BLaER1 (cell line): ENCODE measurements around the gene APBB1IP.
"Not testable (repeated sequence)": the region's sequence is repeated elsewhere in the genome, so short reads cannot be mapped to it uniquely, and the experiment has no call there.

ENCODE experiments used
- H3K27ac ChIP-seq: shearing (Covaris generic); formaldehyde crosslinking; 2 replicates; pipeline ENCODE4 v1.8.1; 2022
- H3K27me3 ChIP-seq: shearing (Covaris generic); formaldehyde crosslinking; 2 replicates; pipeline ENCODE4 v1.8.1; 2022
- H3K36me3 ChIP-seq: shearing (Covaris generic); formaldehyde crosslinking; 2 replicates; pipeline ENCODE4 v1.8.1; 2022
- H3K4me1 ChIP-seq: shearing (Covaris generic); formaldehyde crosslinking; 2 replicates; pipeline ENCODE4 v1.8.1; 2022
- H3K4me2 ChIP-seq: shearing (Covaris generic); formaldehyde crosslinking; 2 replicates; pipeline ENCODE4 v1.8.1; 2022
- H3K4me3 ChIP-seq: shearing (Covaris generic); formaldehyde crosslinking; 2 replicates; pipeline ENCODE4 v1.8.1; 2022
- H3K9ac ChIP-seq: shearing (Covaris generic); formaldehyde crosslinking; 2 replicates; pipeline ENCODE4 v1.8.1; 2022
- H3K9me3 ChIP-seq: shearing (Covaris generic); formaldehyde crosslinking; 2 replicates; pipeline ENCODE4 v1.8.1; 2022
- H4K20me1 ChIP-seq: shearing (Covaris generic); formaldehyde crosslinking; 2 replicates; pipeline ENCODE4 v1.8.1; 2022
- Cebpa-rat ChIP-seq: shearing (Covaris generic); IDR thresholded peaks from 2 replicates; pipeline ENCODE4 v1.8.1; 2022

Gene APBB1IP

GRCh38 chr10:26485150-26485941 is 47.2 kb downstream of the APBB1IP start:
- Histone ChIP-seq H3K4me3 (no peak overlapping the region), H3K4me1 (peaks cover 64% of the 10 kb centered on the region), H3K36me3 (peaks cover 67% of the 10 kb centered on the region), H3K9me3 (no peaks in the 10 kb centered on the region), H3K9ac (no peak overlapping the region), H3K4me2 (no peak overlapping the region), H3K27me3 (no peaks in the 10 kb centered on the region), H3K27ac (no peak overlapping the region), H4K20me1 (peaks cover 100% of the 10 kb centered on the region)
- no peak for TF ChIP-seq Cebpa-rat

- H3K36me3 ChIP-seq: peaks cover 73% of the 10 kb centered on the region
- H3K4me3 ChIP-seq: no peak overlapping the region
- TF ChIP-seq Cebpa-rat: no peak
- no peak overlapping the region for H3K9ac ChIP-seq
- no peaks in the 10 kb centered on the region for H3K9me3 ChIP-seq
- H3K27ac ChIP-seq: peak overlapping the region; percentile 1; the same call in 1 of the 2 replicates
- H4K20me1 ChIP-seq: peaks cover 100% of the 10 kb centered on the region
- peaks cover 54% of the 10 kb centered on the region for H3K4me1 ChIP-seq
- H3K4me2 ChIP-seq: no peak overlapping the region
- no peaks in the 10 kb centered on the region for H3K27me3 ChIP-seq
These were observed 48.2 kb downstream of the APBB1IP start for GRCh38 chr10:26486304-26486703.

DNA sequence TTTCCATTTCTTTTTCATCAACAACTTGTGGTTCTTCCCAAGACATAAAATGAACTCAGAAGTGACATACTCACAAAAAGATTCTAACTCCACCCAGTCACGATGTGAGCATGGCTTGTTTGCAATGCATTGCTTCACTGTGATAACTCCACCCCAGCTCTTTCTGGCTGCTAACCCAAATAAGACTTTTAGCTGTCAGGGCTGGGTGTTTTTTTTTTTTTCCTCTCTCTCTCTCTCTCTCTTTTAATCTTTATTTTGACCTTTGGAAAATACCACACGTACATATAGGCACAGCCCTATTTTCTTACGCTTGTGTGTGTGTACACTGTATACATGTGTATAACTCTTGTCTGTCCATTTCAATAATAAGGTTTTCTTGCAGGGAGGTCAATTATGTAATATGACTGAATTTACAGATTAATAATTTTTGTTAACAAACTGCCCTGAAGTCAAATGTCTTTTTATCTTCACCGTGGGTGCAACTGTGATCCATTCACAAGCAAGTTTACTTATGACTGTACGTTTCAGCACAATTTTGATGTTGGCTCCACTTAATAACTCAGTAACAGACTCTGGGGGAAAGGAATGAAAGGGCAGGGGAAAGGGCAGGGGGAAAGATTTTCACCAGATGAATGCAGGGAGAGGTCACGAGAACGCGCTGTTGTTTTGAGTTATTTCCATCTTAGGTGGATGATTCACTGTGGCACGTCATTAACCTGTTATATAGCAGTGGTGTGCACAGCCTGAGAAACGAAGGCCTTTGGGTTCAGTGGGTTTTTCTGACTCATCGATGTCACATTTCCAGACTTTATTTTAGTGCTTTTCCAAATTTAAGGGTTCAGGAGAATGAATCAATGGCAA is 49.1 kb downstream of the APBB1IP start:
- H3K4me3 ChIP-seq: no peak overlapping the region
- no peak overlapping the region for H3K9ac ChIP-seq
- H3K4me2 ChIP-seq: no peak overlapping the region
- 0 out of 2 replicates have a peak overlapping the region, but pooled peaks have one; percentile 1 for H3K27ac ChIP-seq
- H4K20me1 ChIP-seq: peaks cover 100% of the 10 kb centered on the region
- H3K36me3 ChIP-seq: peaks cover 82% of the 10 kb centered on the region
- peaks cover 45% of the 10 kb centered on the region for H3K4me1 ChIP-seq
- TF ChIP-seq Cebpa-rat: no peak
- H3K9me3 ChIP-seq: no peaks in the 10 kb centered on the region
- H3K27me3 ChIP-seq: no peaks in the 10 kb centered on the region

- Histone ChIP-seq H3K27me3 (no peaks in the 10 kb centered on the region), H3K4me3 (no peak overlapping the region), H3K4me2 (no peak overlapping the region), H3K27ac (no peak overlapping the region), H4K20me1 (peaks cover 100% of the 10 kb centered on the region), H3K9me3 (no peaks in the 10 kb centered on the region), H3K36me3 (peaks cover 90% of the 10 kb centered on the region), H3K9ac (no peak overlapping the region), H3K4me1 (peaks cover 34% of the 10 kb centered on the region)
- no peak for TF ChIP-seq Cebpa-rat
These were observed 50.2 kb downstream of the APBB1IP start for GRCh38 chr10:26488344-26488743.

- H3K36me3 ChIP-seq: peaks cover 92% of the 10 kb centered on the region
- no peak overlapping the region for H3K27ac ChIP-seq
- no peak overlapping the region for H3K9ac ChIP-seq
- peaks cover 100% of the 10 kb centered on the region for H4K20me1 ChIP-seq
- no peaks in the 10 kb centered on the region for H3K27me3 ChIP-seq
- no peaks in the 10 kb centered on the region for H3K9me3 ChIP-seq
- H3K4me3 ChIP-seq: no peak overlapping the region
- H3K4me1 ChIP-seq: peaks cover 27% of the 10 kb centered on the region; the same call in 1 of the 2 replicates
- no peak for TF ChIP-seq Cebpa-rat
- no peak overlapping the region for H3K4me2 ChIP-seq
These were observed 50.9 kb downstream of the APBB1IP start for GRCh38 chr10:26489081-26489480.

- peaks cover 100% of the 10 kb centered on the region for H4K20me1 ChIP-seq
- H3K4me3 ChIP-seq: not testable (repeated sequence)
These were observed 52.2 kb downstream of the APBB1IP start for GRCh38 chr10:26490367-26490766.

DNA sequence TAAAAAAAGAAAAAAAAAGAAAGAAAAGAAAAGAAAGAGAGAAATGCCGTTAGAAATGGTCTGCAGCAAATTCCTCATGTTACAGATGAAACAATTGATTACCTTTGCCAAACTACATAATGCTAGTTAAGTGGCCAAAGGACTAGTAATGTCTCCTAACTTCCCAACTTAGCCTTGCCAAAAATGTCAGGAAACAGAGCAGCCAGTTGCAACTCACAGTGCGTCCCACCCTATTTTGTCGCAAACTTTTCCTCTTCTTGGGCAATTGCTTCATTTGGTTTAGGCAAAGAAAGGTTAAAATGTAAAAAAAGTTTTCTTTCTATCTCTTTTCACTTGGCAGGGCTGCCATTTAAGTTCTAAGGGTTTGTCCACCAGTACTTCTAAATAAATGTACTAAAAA is 53.1 kb downstream of the APBB1IP start:
- Histone ChIP-seq H3K9ac (no peak overlapping the region), H3K27ac (no peak overlapping the region), H3K4me1 (peaks cover 14% of the 10 kb centered on the region; the same call in 1 of the 2 replicates), H3K4me2 (no peak overlapping the region), H3K36me3 (peaks cover 94% of the 10 kb centered on the region), H3K27me3 (no peaks in the 10 kb centered on the region), H3K9me3 (no peaks in the 10 kb centered on the region), H3K4me3 (no peak overlapping the region), H4K20me1 (peaks cover 97% of the 10 kb centered on the region)
- no peak for TF ChIP-seq Cebpa-rat

More at GRCh38 chr10:26490367-26490766, 52.2 kb downstream of the APBB1IP start:
- H3K9me3 ChIP-seq, H3K27ac ChIP-seq, H3K27me3 ChIP-seq, H3K4me2 ChIP-seq, H3K9ac ChIP-seq: not testable (repeated sequence)
- Histone ChIP-seq H3K4me1 (peaks cover 17% of the 10 kb centered on the region; the same call in 1 of the 2 replicates), H3K36me3 (peaks cover 95% of the 10 kb centered on the region)

- Histone ChIP-seq H3K9ac (no peak overlapping the region), H3K27ac (no peak overlapping the region), H3K36me3 (peaks cover 94% of the 10 kb centered on the region), H3K27me3 (no peaks in the 10 kb centered on the region), H4K20me1 (peaks cover 97% of the 10 kb centered on the region), H3K4me3 (no peak overlapping the region), H3K4me1 (0 out of 2 replicates have a peak, but pooled peaks cover 7% of the 10 kb centered on the region), H3K4me2 (no peak overlapping the region), H3K9me3 (no peaks in the 10 kb centered on the region)
- no peak for TF ChIP-seq Cebpa-rat
These were observed 53.8 kb downstream of the APBB1IP start for GRCh38 chr10:26491934-26492333.

GRCh38 chr10:26492725-26493124 is 54.6 kb downstream of the APBB1IP start:
- Histone ChIP-seq H4K20me1 (peaks cover 97% of the 10 kb centered on the region), H3K36me3 (peaks cover 94% of the 10 kb centered on the region)
- not testable (repeated sequence) for H3K4me1 ChIP-seq, H3K9ac ChIP-seq, H3K9me3 ChIP-seq, H3K27ac ChIP-seq, H3K4me2 ChIP-seq, H3K27me3 ChIP-seq, H3K4me3 ChIP-seq

GRCh38 chr10:26494018-26494417 is 55.9 kb downstream of the APBB1IP start:
- Histone ChIP-seq H3K4me3 (no peak overlapping the region), H3K9me3 (no peaks in the 10 kb centered on the region), H3K36me3 (peaks cover 96% of the 10 kb centered on the region), H3K27me3 (no peaks in the 10 kb centered on the region), H3K4me2 (no peak overlapping the region), H3K4me1 (no peaks in the 10 kb centered on the region), H3K27ac (no peak overlapping the region), H4K20me1 (peaks cover 97% of the 10 kb centered on the region), H3K9ac (no peak overlapping the region)
- no peak for TF ChIP-seq Cebpa-rat
